Raji (cell line): ENCODE results near the gene ENOX1.

Experiments used
- POLR2A ChIP-seq: IDR thresholded peaks from 2 replicates; pipeline ENCODE4 v1.6.1; 2011; ENCODE audit warnings: low read depth, low read length, control low read depth; ENCODE audit not compliant: insufficient read depth

The ENOX1 gene

GRCh38 chr13:43763143-43763759, 23.5 kb downstream of the ENOX1 start:
- TF ChIP-seq POLR2A, result no peak

- no peak for TF ChIP-seq POLR2A
Measured at GRCh38 chr13:43761616-43762315, 25.0 kb downstream of the ENOX1 start.

- TF ChIP-seq POLR2A, result no peak
Measured at GRCh38 chr13:43760257-43760656, 26.5 kb downstream of the ENOX1 start.

GRCh38 chr13:43758834-43759233, 27.9 kb downstream of the ENOX1 start:
- no peak for TF ChIP-seq POLR2A

- no peak for TF ChIP-seq POLR2A
Measured at GRCh38 chr13:43757266-43757665, 29.5 kb downstream of the ENOX1 start.

GRCh38 chr13:43755844-43756243, 30.9 kb downstream of the ENOX1 start:
- TF ChIP-seq POLR2A, result no peak

GRCh38 chr13:43751624-43752023, 35.1 kb downstream of the ENOX1 start:
- TF ChIP-seq POLR2A, result no peak

- TF ChIP-seq POLR2A, result no peak
Measured at GRCh38 chr13:43749503-43749902, 37.3 kb downstream of the ENOX1 start.

- no peak for TF ChIP-seq POLR2A
Measured at GRCh38 chr13:43744261-43745031, 42.3 kb downstream of the ENOX1 start.

DNA sequence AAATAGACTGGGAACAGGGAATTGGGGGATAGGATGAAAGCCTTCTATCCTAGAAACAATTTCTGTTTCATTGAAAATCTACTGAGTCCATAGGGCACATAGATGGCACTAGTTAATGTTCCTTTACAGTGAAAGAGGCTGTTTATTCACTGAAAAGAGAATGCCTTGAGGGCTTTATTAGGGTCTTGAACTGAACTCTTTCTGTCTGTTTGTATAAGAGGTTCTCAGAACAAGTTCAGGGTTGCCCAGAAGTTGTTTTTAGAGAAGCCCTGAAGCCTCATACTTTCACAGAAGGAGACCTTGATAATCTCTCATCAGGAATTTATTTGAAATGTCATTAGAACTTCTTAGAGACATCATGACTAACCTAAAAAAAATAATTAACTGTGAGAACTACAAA, 43.9 kb downstream of the ENOX1 start:
- no peak for TF ChIP-seq POLR2A

GRCh38 chr13:43737392-43737923, 49.3 kb downstream of the ENOX1 start:
- TF ChIP-seq POLR2A, result no peak

DNA sequence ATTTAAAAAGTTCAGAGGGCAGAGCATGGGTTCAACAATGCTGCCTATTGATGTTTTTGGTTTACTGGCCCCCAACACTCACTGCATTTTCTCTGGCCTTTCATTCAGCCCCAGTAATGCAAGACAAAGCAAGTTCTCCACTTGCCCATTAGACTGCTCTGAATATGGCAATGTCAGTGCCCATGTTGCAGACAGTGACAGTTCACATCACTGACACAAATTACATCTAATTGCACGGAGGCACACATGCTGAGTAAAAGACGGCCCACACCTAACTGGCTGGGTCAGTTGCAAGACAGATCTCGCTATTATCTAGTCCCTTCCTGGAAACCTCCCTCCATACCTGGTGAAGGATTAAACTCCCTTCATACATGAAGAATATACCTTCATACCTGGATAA, 54.0 kb downstream of the ENOX1 start:
- TF ChIP-seq POLR2A, result no peak

GRCh38 chr13:43731296-43731695, 55.5 kb downstream of the ENOX1 start:
- TF ChIP-seq POLR2A, result no peak

- TF ChIP-seq POLR2A, result no peak
Measured at GRCh38 chr13:43730642-43731041, 56.1 kb downstream of the ENOX1 start.

DNA sequence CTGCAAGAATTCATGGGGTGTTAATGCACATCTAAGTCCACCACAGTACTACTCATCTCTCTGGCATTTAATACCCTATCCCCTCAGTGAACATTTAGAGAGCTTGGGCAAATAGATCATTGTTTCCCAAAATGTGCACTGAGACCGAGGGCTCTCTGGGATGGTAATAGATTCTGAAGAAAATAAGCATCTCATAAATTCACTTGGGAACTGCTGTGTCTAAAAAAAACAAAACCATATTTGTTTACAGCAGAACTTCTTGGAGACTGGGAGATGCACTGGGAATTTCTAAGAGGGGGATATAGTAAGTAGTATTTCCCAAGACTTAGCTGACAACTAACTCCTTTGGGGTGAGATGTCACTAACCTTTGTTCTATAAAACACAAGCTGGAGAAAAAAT, 58.4 kb downstream of the ENOX1 start:
- TF ChIP-seq POLR2A, result no peak

GRCh38 chr13:43727856-43728255, 58.9 kb downstream of the ENOX1 start:
- TF ChIP-seq POLR2A, result no peak
